ENCODE measurements around the gene MOV10. TPM values are rescaled to one million over a fixed set of nuclear protein-coding genes. Genes with fewer than 3 reads are reported as not detected.

The MOV10 gene
- total and polyA plus RNA-seq, 2 of the 13 experiments (the other 11 are each of a cell fraction or from before 2014, with no cell fraction given): 56.4 to 58.2 TPM

GRCh38 chr1:112704934-112705627 is 30.6 kb downstream of the MOV10 start (continued):
- TF ChIP-seq TAF15 (IDR thresholded peaks at IDR 0.05; ENCODE audit: low read depth, low read length, poor library complexity, severe bottlenecking): no peak
- TF ChIP-seq MEIS1 (CRISPR knock-in tag; IDR thresholded peaks at IDR 0.05; ENCODE audit: borderline replicate concordance): no peak
- peak; percentile 44; the same call in 1 of the 2 replicates for TF ChIP-seq SKIL (CRISPR knock-in tag; IDR thresholded peaks at IDR 0.05; ENCODE audit: borderline replicate concordance)
- no peak; the same call in 1 of the 2 replicates for TF ChIP-seq PAWR (CRISPR knock-in tag; IDR thresholded peaks at IDR 0.05; ENCODE audit: borderline replicate concordance)
- no peak for TF ChIP-seq ONECUT2 (CRISPR knock-in tag; IDR thresholded peaks at IDR 0.05)
- TF ChIP-seq ZNF33B (CRISPR knock-in tag; IDR thresholded peaks at IDR 0.05): no peak
- no peak for TF ChIP-seq ZBTB26 (CRISPR knock-in tag; IDR thresholded peaks at IDR 0.05; ENCODE audit: borderline replicate concordance)
- TF ChIP-seq PAF1 (CRISPR knock-in tag; IDR thresholded peaks at IDR 0.05): no peak
- TF ChIP-seq HMG20A (CRISPR knock-in tag; IDR thresholded peaks at IDR 0.05; ENCODE audit: borderline replicate concordance): no peak
- no peak for TF ChIP-seq ZNF124 (CRISPR knock-in tag; IDR thresholded peaks at IDR 0.05)
- TF ChIP-seq SIX4 (CRISPR knock-in tag; IDR thresholded peaks at IDR 0.05): peak; percentile 81
- TF ChIP-seq ZNF317 (CRISPR knock-in tag; IDR thresholded peaks at IDR 0.05): 0 out of 2 replicates have a peak, but pooled peaks have one; percentile 19
- TF ChIP-seq TFE3 (CRISPR knock-in tag; IDR thresholded peaks at IDR 0.05): no peak; the same call in 1 of the 2 replicates
- 0 out of 2 replicates have a peak, but pooled peaks have one; percentile 21 for TF ChIP-seq ARNTL (CRISPR knock-in tag; IDR thresholded peaks at IDR 0.05)
- no peak for TF ChIP-seq ZNF335 (CRISPR knock-in tag; IDR thresholded peaks at IDR 0.05)
- 0 out of 2 replicates have a peak, but pooled peaks have one; percentile 29 for TF ChIP-seq ZZZ3 (CRISPR knock-in tag; IDR thresholded peaks at IDR 0.05; ENCODE audit: borderline replicate concordance)
- TF ChIP-seq ZNF343 (CRISPR knock-in tag; IDR thresholded peaks at IDR 0.05): no peak
- no peak; the same call in 1 of the 2 replicates for TF ChIP-seq DPF2 (CRISPR knock-in tag; IDR thresholded peaks at IDR 0.05; ENCODE audit: borderline replicate concordance, low read depth)
- 0 out of 2 replicates have a peak, but pooled peaks have one; percentile 3 for TF ChIP-seq ZSCAN31 (CRISPR knock-in tag; IDR thresholded peaks at IDR 0.05; ENCODE audit: low read depth)
- 0 out of 2 replicates have a peak, but pooled peaks have one; percentile 54 for TF ChIP-seq IRF9 (CRISPR knock-in tag; IDR thresholded peaks at IDR 0.05; ENCODE audit: borderline replicate concordance)
- TF ChIP-seq GZF1 (CRISPR knock-in tag; IDR thresholded peaks at IDR 0.05): no peak
